ENCODE data around the gene NR4A1.

- no peak for TF ChIP-seq FOXP2 (optimal IDR thresholded peaks at IDR 0.05; ENCODE audit: control extremely low read depth, extremely low read length, insufficient read depth)
- TF ChIP-seq POLR2AphosphoS5 (IDR thresholded peaks at IDR 0.05; ENCODE audit: borderline replicate concordance, low read depth, low read length) = no peak
- no peak for TF ChIP-seq EZH2 (IDR thresholded peaks at IDR 0.05)
These were observed 43.9 kb upstream of the NR4A1 start for GRCh38 chr12:52007158-52007921.
